ENCODE measurements around the gene URB2.

Gene URB2

DNA sequence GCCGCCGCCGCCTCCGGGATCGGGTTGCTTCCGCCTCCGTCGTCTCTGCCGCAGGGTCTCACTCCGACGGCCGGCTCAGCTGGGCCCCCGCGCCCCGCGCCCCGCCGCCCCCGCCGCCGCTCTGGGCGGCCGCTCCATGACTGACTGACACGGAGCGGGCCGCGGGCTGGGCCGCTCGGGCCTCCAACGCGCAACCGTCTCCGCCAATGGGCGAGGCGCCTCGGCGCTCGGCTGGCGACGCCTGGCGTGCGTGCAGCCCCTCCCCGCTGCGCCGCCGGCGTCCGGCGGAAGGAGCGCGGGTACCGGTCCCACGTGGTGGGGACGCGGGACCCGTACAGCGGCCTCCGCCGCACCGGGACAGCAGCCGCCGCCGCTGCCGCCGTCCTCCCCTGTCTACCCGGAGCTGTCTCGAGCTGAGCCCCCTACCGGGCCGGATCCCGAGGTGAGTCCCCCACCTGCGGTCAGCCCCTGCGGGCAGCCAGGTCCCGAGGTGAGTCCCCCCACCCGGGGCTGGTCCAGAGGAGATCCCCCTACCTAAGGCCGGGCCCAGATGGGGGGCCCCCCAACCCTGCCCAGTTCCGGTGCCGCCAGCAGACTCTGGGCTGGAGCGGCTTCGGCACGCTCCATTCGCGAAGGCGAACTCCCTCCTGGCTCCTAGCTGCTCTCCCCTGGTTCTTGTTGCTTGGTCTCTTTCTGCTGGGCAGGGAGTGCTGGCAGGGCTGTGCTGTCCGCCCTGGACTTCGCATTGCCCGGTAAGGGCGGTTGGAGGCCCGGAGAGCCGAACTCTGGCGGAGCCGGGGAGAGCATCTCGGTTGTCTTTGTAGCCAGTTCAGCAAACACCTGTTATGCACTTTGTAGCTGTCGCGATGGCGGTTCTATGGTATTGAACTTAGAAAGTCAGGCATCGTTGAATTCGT lies at the start of gene URB2, which contains the start of gene TAF5L:
Gene URB2, plus strand, starts transcription at position 333 of the 917 bp plus-strand sequence. CDS start 1,387 bp downstream, outside the sequence.
Gene TAF5L, minus strand, starts transcription at position 208 of the 917 bp plus-strand sequence. CDS start 11,640 bp downstream, outside the sequence.
- H3K27ac ChIP-seq (ENCODE audit: low read length), result peak within 1 kb of the TSS; percentile 70
- H3K27me3 ChIP-seq (ENCODE audit: control insufficient read depth in 1 of 2, insufficient read depth in 2 of 2, low read length in 2 of 2), result no peaks in the 10 kb centered on the region
- H3K4me3 ChIP-seq (ENCODE audit: low read length in 2 of 2), result peak within 1 kb of the TSS; percentile 86 to 96
- no peaks in the 10 kb centered on the region for H3K9me3 ChIP-seq (ENCODE audit: control insufficient read depth in 2 of 2, low read length in 2 of 2)
- H3K4me1 ChIP-seq (ENCODE audit: control insufficient read depth, insufficient read depth, low read length), result peaks cover 23% of the 10 kb centered on the region
- H3K36me3 ChIP-seq (ENCODE audit: control insufficient read depth in 2 of 2, insufficient read depth in 2 of 2, low read length in 2 of 2), result no peaks in the 10 kb centered on the region
- H3K9ac ChIP-seq (ENCODE audit: low read length in 2 of 2), result peak within 1 kb of the TSS; percentile 81 to 90

DNA sequence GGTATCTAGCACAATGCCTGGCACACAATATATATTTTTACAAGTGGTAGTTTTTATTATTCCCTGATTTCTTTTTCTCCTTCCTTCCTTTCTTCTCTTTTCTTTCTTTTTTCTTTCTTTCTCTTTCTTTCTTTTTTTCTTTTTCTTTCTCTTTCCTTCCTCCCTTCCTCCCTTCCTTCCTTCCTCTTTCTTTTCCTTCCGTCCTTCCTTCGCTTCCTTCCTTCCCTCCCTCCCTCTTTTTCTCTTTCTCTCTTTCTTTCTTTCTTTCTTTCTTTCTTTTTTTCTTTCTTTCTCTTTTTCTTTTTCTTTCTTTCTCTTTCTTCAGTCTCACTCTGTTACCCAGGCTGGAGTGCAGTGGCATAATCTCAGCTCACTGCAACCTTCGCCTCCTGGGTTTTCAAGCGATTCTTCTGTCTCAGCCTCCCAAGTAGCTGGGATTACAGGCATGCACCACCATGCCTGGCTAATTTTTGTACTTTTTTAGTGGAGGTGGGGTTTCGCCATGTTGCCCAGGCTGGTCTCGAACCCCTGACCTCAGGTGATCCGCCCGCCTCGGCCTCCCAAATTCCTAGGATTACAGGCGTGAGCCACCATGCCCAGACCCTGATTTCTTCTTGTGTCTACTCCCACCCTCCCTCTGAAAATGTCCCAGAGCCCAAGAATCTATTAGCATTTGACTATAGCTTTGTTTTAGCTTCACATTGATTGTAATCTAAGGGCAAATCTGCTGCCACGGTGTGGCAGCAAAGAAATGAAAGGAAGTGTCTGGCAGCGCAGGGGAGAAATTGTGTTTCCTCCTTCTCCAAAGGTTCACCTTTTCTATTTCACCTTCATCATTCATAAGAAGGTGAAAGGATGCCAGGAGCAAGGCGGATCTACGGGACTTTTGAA lies 47.6 kb upstream of the URB2 start:
- peak overlapping the region; percentile 37 to 64 for H3K4me3 ChIP-seq (ENCODE audit: low read length in 2 of 2)
- peak overlapping the region in 1 of 2 donors; percentile 1 for H3K9ac ChIP-seq (ENCODE audit: low read length in 2 of 2)
- H3K27ac ChIP-seq (ENCODE audit: low read length), result no peak overlapping the region
- H3K36me3 ChIP-seq (ENCODE audit: control insufficient read depth in 2 of 2, insufficient read depth in 2 of 2, low read length in 2 of 2), result no peaks in the 10 kb centered on the region
- no peaks in the 10 kb centered on the region for H3K27me3 ChIP-seq (ENCODE audit: control insufficient read depth in 1 of 2, insufficient read depth in 2 of 2, low read length in 2 of 2)
- no peaks in the 10 kb centered on the region for H3K9me3 ChIP-seq (ENCODE audit: control insufficient read depth in 2 of 2, low read length in 2 of 2)
- H3K4me1 ChIP-seq (ENCODE audit: control insufficient read depth, insufficient read depth, low read length), result peaks cover 13% of the 10 kb centered on the region

DNA sequence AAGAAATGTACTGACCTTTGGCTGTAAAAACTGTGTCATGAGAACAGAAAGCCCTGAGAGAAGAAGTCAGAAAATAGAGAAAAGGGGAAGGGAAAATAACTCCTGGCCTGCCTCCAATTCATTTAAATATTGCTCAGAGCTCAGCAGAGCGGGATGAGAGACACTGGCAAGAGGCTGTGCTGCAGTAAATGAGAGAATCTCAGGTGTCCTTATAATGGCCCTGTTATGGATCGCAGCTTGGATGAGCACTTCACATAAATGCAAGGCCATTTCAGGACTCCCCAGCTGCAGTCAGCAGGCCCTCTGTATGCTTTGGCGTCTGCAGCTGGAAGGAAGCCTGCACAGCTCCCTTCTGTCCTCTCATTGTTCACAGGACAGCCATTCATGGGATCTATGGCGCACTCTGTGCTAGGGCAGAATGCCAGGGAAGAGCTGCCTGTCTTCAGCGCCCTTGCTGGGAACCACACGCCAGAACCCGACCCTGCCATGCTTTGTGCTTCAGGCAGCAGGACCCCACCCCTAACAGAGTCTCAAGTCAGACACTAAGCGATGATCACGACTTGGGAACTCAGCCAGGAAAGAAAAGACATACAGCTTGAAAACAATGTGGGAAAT lies 46.9 kb upstream of the URB2 start:
- Histone ChIP-seq H3K9ac (ENCODE audit: low read length in 2 of 2) (peak overlapping the region in 1 of 2 donors; percentile 51), H3K27me3 (ENCODE audit: control insufficient read depth in 1 of 2, insufficient read depth in 2 of 2, low read length in 2 of 2) (no peaks in the 10 kb centered on the region), H3K9me3 (ENCODE audit: control insufficient read depth in 2 of 2, low read length in 2 of 2) (no peaks in the 10 kb centered on the region), H3K4me1 (ENCODE audit: control insufficient read depth, insufficient read depth, low read length) (peaks cover 13% of the 10 kb centered on the region), H3K4me3 (ENCODE audit: low read length in 2 of 2) (peak overlapping the region; percentile 37 to 64), H3K27ac (ENCODE audit: low read length) (no peak overlapping the region), H3K36me3 (ENCODE audit: control insufficient read depth in 2 of 2, insufficient read depth in 2 of 2, low read length in 2 of 2) (no peaks in the 10 kb centered on the region)

DNA sequence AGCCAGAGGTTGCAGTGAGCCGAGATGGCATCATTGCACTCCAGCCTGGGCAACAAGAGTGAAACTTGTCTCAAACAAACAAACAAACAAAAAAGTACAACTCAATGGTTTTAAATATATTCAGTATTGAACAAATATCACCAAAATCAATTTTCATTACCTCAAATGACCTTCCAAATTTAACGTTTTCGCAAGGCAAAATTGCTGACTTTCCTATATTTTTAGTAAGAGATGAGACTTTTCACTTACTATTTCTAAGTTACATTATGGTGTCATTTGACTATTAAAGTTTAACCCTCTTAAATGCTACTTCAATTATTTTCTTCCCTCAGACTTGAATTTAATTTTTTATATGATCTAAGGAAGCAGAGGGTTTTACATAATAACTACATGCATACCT lies 44.6 kb upstream of the URB2 start:
- Histone ChIP-seq H3K4me3 (ENCODE audit: low read length in 2 of 2) (no peak overlapping the region), H3K9ac (ENCODE audit: low read length in 2 of 2) (no peak overlapping the region), H3K27ac (ENCODE audit: low read length) (no peak overlapping the region), H3K27me3 (ENCODE audit: control insufficient read depth in 1 of 2, insufficient read depth in 2 of 2, low read length in 2 of 2) (no peaks in the 10 kb centered on the region), H3K4me1 (ENCODE audit: control insufficient read depth, insufficient read depth, low read length) (peaks cover 13% of the 10 kb centered on the region), H3K36me3 (ENCODE audit: control insufficient read depth in 2 of 2, insufficient read depth in 2 of 2, low read length in 2 of 2) (no peaks in the 10 kb centered on the region), H3K9me3 (ENCODE audit: control insufficient read depth in 2 of 2, low read length in 2 of 2) (no peaks in the 10 kb centered on the region)

DNA sequence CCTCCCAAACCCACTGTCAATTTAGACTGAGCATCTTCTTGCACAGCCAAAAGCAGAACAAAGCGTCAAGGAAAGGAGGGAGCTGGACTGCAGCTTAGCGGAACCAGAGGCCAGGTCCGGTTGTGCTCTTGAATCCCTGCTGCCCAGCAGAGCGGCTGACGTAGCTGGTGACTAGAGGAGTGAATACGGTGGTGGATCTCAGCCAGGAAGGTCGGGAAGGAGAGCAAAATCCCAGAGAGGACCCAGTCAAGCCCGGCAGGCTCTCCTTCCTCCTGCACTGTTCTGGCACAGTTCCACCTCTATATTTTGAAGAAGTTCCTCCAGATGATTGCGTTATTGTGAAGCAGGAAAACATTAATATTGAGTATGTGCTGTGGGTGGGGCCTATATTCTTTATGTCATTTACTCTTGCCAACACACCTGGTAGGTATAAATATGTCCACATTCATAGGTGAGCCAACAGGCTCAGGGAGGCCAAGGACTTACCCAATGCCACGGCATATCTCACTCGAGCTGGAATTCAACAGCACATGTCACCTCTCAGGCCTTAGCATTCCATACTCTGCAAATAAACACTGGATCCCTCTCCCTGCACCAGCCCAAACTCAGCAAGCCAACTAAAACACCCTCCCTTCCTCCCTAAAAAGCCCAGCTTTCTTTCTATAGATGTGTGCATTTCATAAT lies 43.9 kb upstream of the URB2 start:
- Histone ChIP-seq H3K9ac (ENCODE audit: low read length in 2 of 2) (no peak overlapping the region), H3K4me1 (ENCODE audit: control insufficient read depth, insufficient read depth, low read length) (peaks cover 13% of the 10 kb centered on the region), H3K27ac (ENCODE audit: low read length) (no peak overlapping the region), H3K27me3 (ENCODE audit: control insufficient read depth in 1 of 2, insufficient read depth in 2 of 2, low read length in 2 of 2) (no peaks in the 10 kb centered on the region), H3K9me3 (ENCODE audit: control insufficient read depth in 2 of 2, low read length in 2 of 2) (no peaks in the 10 kb centered on the region), H3K4me3 (ENCODE audit: low read length in 2 of 2) (peak overlapping the region in 1 of 2 donors; percentile 41), H3K36me3 (ENCODE audit: control insufficient read depth in 2 of 2, insufficient read depth in 2 of 2, low read length in 2 of 2) (no peaks in the 10 kb centered on the region)

DNA sequence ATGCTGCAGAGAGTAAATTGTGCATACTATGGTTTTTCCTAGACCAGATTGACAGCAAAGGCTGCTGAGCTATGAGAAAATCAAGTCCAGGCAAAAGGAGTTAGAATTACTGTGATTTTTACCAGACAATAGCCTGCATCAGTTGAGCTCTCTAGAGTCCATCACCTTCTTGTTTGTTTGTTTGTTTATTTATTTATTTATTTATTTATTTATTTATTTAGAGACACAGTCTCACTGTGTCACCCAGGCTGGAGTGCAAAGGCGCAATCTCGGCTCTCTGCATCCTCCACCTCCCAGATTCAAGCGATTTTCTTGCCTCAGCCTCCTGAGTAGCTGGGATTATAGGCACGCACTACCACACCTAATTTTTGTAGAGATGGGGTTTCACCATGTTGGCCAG lies 43.3 kb upstream of the URB2 start:
- H3K9me3 ChIP-seq (ENCODE audit: control insufficient read depth in 2 of 2, low read length in 2 of 2), result no peaks in the 10 kb centered on the region
- no peak overlapping the region for H3K4me3 ChIP-seq (ENCODE audit: low read length in 2 of 2)
- H3K27me3 ChIP-seq (ENCODE audit: control insufficient read depth in 1 of 2, insufficient read depth in 2 of 2, low read length in 2 of 2), result no peaks in the 10 kb centered on the region
- no peak overlapping the region for H3K9ac ChIP-seq (ENCODE audit: low read length in 2 of 2)
- no peak overlapping the region for H3K27ac ChIP-seq (ENCODE audit: low read length)
- H3K4me1 ChIP-seq (ENCODE audit: control insufficient read depth, insufficient read depth, low read length), result peaks cover 13% of the 10 kb centered on the region
- no peaks in the 10 kb centered on the region for H3K36me3 ChIP-seq (ENCODE audit: control insufficient read depth in 2 of 2, insufficient read depth in 2 of 2, low read length in 2 of 2)

DNA sequence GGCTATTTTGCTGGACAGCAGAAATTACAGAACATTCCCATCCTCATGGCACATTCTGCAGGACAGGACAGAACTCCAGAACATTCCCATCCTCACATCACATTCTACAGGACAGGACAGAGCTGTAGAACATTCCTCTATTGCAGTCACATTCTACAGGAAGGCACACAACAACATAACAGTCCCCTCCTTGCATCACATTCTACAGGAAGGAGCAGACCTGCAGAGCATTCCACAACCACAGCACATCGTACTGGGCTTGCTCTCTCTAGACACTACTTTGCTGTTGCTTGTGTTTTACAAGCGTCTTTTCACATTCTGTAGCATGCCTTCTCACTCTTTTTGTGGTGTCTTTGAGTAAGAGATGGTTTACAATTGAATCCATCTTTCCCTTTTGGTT lies 40.7 kb upstream of the URB2 start:
- Histone ChIP-seq H3K27me3 (ENCODE audit: control insufficient read depth in 1 of 2, insufficient read depth in 2 of 2, low read length in 2 of 2) (no peaks in the 10 kb centered on the region), H3K9ac (ENCODE audit: low read length in 2 of 2) (no peak overlapping the region), H3K4me3 (ENCODE audit: low read length in 2 of 2) (no peak overlapping the region), H3K36me3 (ENCODE audit: control insufficient read depth in 2 of 2, insufficient read depth in 2 of 2, low read length in 2 of 2) (no peaks in the 10 kb centered on the region), H3K27ac (ENCODE audit: low read length) (no peak overlapping the region), H3K4me1 (ENCODE audit: control insufficient read depth, insufficient read depth, low read length) (peaks cover 3% of the 10 kb centered on the region), H3K9me3 (ENCODE audit: control insufficient read depth in 2 of 2, low read length in 2 of 2) (no peaks in the 10 kb centered on the region)

DNA sequence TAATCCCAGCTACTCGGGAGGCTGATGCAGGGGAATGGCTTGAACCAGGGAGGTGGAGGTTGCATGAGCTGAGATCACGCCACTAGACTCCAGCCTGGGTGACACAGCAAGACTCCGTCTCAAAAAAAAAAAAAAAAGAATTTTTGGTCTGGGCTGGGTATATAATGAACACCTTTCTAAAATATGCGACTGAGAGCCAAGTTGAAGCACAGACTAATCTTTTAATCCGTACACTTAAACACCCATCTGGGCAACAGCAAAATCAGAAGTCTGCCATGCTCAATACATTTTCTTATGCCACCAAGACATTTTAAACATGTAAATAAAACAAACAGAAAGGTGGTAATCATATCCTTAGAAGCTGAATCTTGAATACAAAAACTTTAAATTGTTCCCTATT lies 35.9 kb upstream of the URB2 start:
- H3K9ac ChIP-seq (ENCODE audit: low read length in 2 of 2), result no peak overlapping the region
- no peak overlapping the region for H3K4me3 ChIP-seq (ENCODE audit: low read length in 2 of 2)
- peaks cover 15 to 22% of the 10 kb centered on the region in 2 donors for H3K36me3 ChIP-seq (ENCODE audit: control insufficient read depth in 2 of 2, insufficient read depth in 2 of 2, low read length in 2 of 2)
- no peaks in the 10 kb centered on the region for H3K27me3 ChIP-seq (ENCODE audit: control insufficient read depth in 1 of 2, insufficient read depth in 2 of 2, low read length in 2 of 2)
- H3K27ac ChIP-seq (ENCODE audit: low read length), result no peak overlapping the region
- no peaks in the 10 kb centered on the region for H3K4me1 ChIP-seq (ENCODE audit: control insufficient read depth, insufficient read depth, low read length)
- H3K9me3 ChIP-seq (ENCODE audit: control insufficient read depth in 2 of 2, low read length in 2 of 2), result no peaks in the 10 kb centered on the region

DNA sequence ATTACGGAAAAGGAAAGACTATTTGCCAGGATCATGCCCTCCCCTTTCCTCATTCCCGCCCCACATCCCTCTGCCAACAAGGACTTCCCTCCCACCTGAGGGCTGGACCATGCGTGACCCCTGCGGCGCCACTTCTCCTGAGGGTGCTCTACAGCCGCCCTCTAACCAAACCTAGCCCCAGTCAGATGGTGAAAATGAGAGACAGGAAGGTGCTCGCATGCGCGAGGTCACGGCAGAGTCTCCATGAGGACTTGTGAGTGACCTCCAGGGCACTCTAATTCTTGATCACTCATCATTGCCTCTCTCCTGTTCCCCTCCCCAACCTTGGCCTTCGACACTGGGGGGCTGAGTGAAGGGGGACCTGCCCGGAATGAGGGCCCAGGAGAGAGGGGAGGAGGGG lies 32.2 kb upstream of the URB2 start:
- H3K4me3 ChIP-seq (ENCODE audit: low read length in 2 of 2), result no peak overlapping the region
- H3K9me3 ChIP-seq (ENCODE audit: control insufficient read depth in 2 of 2, low read length in 2 of 2), result no peaks in the 10 kb centered on the region
- H3K9ac ChIP-seq (ENCODE audit: low read length in 2 of 2), result no peak overlapping the region
- peaks cover 15 to 22% of the 10 kb centered on the region in 2 donors for H3K36me3 ChIP-seq (ENCODE audit: control insufficient read depth in 2 of 2, insufficient read depth in 2 of 2, low read length in 2 of 2)
- H3K4me1 ChIP-seq (ENCODE audit: control insufficient read depth, insufficient read depth, low read length), result peaks cover 12% of the 10 kb centered on the region
- H3K27me3 ChIP-seq (ENCODE audit: control insufficient read depth in 1 of 2, insufficient read depth in 2 of 2, low read length in 2 of 2), result no peaks in the 10 kb centered on the region
- H3K27ac ChIP-seq (ENCODE audit: low read length), result no peak overlapping the region
